Ectodermal cell (in vitro differentiated cells): ENCODE data around the gene MAML3.

Experiments used
- H3K27ac ChIP-seq: 2 replicates; pipeline ENCODE4 v1.7.0; 2013; ENCODE audit warnings: mild to moderate bottlenecking, low read depth, low read length; ENCODE audit not compliant: insufficient read depth, poor library complexity, severe bottlenecking
- H3K27me3 ChIP-seq: 2 replicates; pipeline ENCODE4 v1.7.0; 2013; ENCODE audit warnings: mild to moderate bottlenecking, low read length; ENCODE audit not compliant: insufficient read depth, control insufficient read depth, poor library complexity, severe bottlenecking
- H3K36me3 ChIP-seq: one replicate; pipeline ENCODE4 v1.7.0; 2013; ENCODE audit warnings: low read length; ENCODE audit not compliant: control insufficient read depth, insufficient read depth
- H3K4me1 ChIP-seq: one replicate; pipeline ENCODE4 v1.7.0; 2013; ENCODE audit warnings: low read length; ENCODE audit not compliant: control insufficient read depth, insufficient read depth
- H3K4me3 ChIP-seq: 2 replicates; pipeline ENCODE4 v1.7.0; 2013; ENCODE audit warnings: low read depth, low read length, control low read depth; ENCODE audit not compliant: insufficient read depth
- H3K9me3 ChIP-seq: 2 replicates; pipeline ENCODE4 v1.7.0; 2013; ENCODE audit warnings: mild to moderate bottlenecking, low read length, moderate library complexity; ENCODE audit not compliant: control insufficient read depth
- WGBS, 2 experiments: methylation state at CpG; one replicate each; pipeline ENCODE4 v1.1.7; 2013; ENCODE audit warnings: missing lambda C conversion rate in 2 of 2; 5-methylcytosine and 5-hydroxymethylcytosine counted together

Gene MAML3

GRCh38 chr4:140157341-140157740, 3.4 kb upstream of the MAML3 start:
- H3K27me3 ChIP-seq: no peaks in the 10 kb centered on the region
- H3K9me3 ChIP-seq: no peaks in the 10 kb centered on the region
- WGBS, 2 experiments: 89 to 95% methylated on average over 2 of the region's 2 CpGs
- H3K4me1 ChIP-seq: no peaks in the 10 kb centered on the region
- H3K36me3 ChIP-seq: no peaks in the 10 kb centered on the region
- H3K27ac ChIP-seq: no peak overlapping the region
- H3K4me3 ChIP-seq: no peak overlapping the region

- no peaks in the 10 kb centered on the region for H3K27me3 ChIP-seq
These were observed 2.7 kb upstream of the MAML3 start for GRCh38 chr4:140156529-140157171.

GRCh38 chr4:140154572-140154891, 548 bp upstream of the MAML3 start:
- WGBS, 2 experiments: 90 to 96% methylated on average over 3 of the region's 3 CpGs

More at GRCh38 chr4:140156529-140157171, 2.7 kb upstream of the MAML3 start:
- no peak overlapping the region for H3K27ac ChIP-seq
- 87 to 89% methylated on average over 4 of the region's 4 CpGs for WGBS, 2 experiments
- H3K4me1 ChIP-seq: no peaks in the 10 kb centered on the region
- no peak overlapping the region for H3K4me3 ChIP-seq
- H3K9me3 ChIP-seq: no peaks in the 10 kb centered on the region
- no peaks in the 10 kb centered on the region for H3K36me3 ChIP-seq

GRCh38 chr4:140153419-140153717, 616 bp downstream of the MAML3 start:
- peaks cover 12% of the 10 kb centered on the region for H3K4me1 ChIP-seq
- H3K36me3 ChIP-seq: no peaks in the 10 kb centered on the region
- H3K27me3 ChIP-seq: no peaks in the 10 kb centered on the region
- 0 to 1% methylated on average over 13 of the region's 14 CpGs for WGBS, 2 experiments
- H3K4me3 ChIP-seq: peak overlapping the region; percentile 69
- no peak overlapping the region for H3K27ac ChIP-seq
- no peaks in the 10 kb centered on the region for H3K9me3 ChIP-seq

More at GRCh38 chr4:140154572-140154891, 548 bp upstream of the MAML3 start:
- Histone ChIP-seq H3K27me3 (no peaks in the 10 kb centered on the region), H3K36me3 (no peaks in the 10 kb centered on the region), H3K4me1 (peaks cover 3% of the 10 kb centered on the region), H3K27ac (peak overlapping the region; percentile 72), H3K9me3 (no peaks in the 10 kb centered on the region), H3K4me3 (peak overlapping the region; percentile 69)

- Histone ChIP-seq H3K27me3 (no peaks in the 10 kb centered on the region), H3K4me1 (peaks cover 12% of the 10 kb centered on the region), H3K27ac (no peak overlapping the region), H3K4me3 (peak overlapping the region; percentile 69), H3K9me3 (no peaks in the 10 kb centered on the region), H3K36me3 (no peaks in the 10 kb centered on the region)
- 0% methylated on average over 54 of the region's 54 CpGs for WGBS, 2 experiments
These were observed 1.1 kb downstream of the MAML3 start for GRCh38 chr4:140152751-140153418.

- Histone ChIP-seq H3K4me3 (peak overlapping the region; percentile 69), H3K36me3 (no peaks in the 10 kb centered on the region), H3K9me3 (no peaks in the 10 kb centered on the region), H3K4me1 (peaks cover 17% of the 10 kb centered on the region), H3K27ac (peak overlapping the region; percentile 98), H3K27me3 (no peaks in the 10 kb centered on the region)
- WGBS, 2 experiments: 0% methylated on average over 50 of the region's 50 CpGs
These were observed 1.8 kb downstream of the MAML3 start for GRCh38 chr4:140152013-140152703.

- Histone ChIP-seq H3K27ac (peak overlapping the region; percentile 98), H3K4me3 (peak overlapping the region; percentile 69), H3K27me3 (no peaks in the 10 kb centered on the region), H3K9me3 (no peaks in the 10 kb centered on the region), H3K36me3 (no peaks in the 10 kb centered on the region), H3K4me1 (peaks cover 18% of the 10 kb centered on the region)
- 0% methylated on average over 10 to 11 of the region's 11 CpGs for WGBS, 2 experiments
These were observed 2.3 kb downstream of the MAML3 start for GRCh38 chr4:140151699-140152012.

- 0% methylated on average over 84 of the region's 84 CpGs for WGBS, 2 experiments
- H3K4me3 ChIP-seq: peak overlapping the region; percentile 69
- H3K36me3 ChIP-seq: no peaks in the 10 kb centered on the region
- no peaks in the 10 kb centered on the region for H3K27me3 ChIP-seq
- H3K27ac ChIP-seq: peak overlapping the region; percentile 98
- peaks cover 18% of the 10 kb centered on the region for H3K4me1 ChIP-seq
- H3K9me3 ChIP-seq: no peaks in the 10 kb centered on the region
These were observed 2.9 kb downstream of the MAML3 start for GRCh38 chr4:140150886-140151698.

- no peaks in the 10 kb centered on the region for H3K36me3 ChIP-seq
- H3K27ac ChIP-seq: peak overlapping the region; percentile 98
- 0% methylated on average over 13 of the region's 13 CpGs for WGBS, 2 experiments
- peaks cover 18% of the 10 kb centered on the region for H3K4me1 ChIP-seq
- H3K27me3 ChIP-seq: no peaks in the 10 kb centered on the region
- no peaks in the 10 kb centered on the region for H3K9me3 ChIP-seq
- H3K4me3 ChIP-seq: peak overlapping the region; percentile 69
These were observed 3.4 kb downstream of the MAML3 start for GRCh38 chr4:140150636-140150885.
